GDM1 (cell line): ENCODE measurements around the gene DLG2.

ENCODE experiments used
- DNase-seq: peaks from one replicate; lab custom pipeline; 2025; lab: John Stamatoyannopoulos, UW

The DLG2 gene

DNA sequence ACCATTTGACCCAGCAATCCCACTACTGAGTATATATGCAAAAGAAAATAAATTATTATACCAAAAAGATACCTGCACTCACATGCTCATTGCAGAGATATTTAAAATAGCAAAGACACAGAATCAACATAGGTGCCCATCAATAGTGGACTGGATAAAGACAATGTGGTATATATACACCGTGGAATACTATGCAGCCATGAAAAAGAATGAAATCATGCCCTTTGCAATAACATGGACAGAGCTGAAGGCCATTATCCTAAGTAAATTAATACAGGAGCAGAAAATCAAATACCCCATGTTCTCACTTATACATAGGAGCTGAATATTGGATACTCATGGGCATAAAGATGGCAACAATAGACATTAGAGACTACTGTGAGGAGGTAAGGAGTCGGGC is 68.7 kb downstream of the DLG2 start:
- no peak for DNase-seq

DNA sequence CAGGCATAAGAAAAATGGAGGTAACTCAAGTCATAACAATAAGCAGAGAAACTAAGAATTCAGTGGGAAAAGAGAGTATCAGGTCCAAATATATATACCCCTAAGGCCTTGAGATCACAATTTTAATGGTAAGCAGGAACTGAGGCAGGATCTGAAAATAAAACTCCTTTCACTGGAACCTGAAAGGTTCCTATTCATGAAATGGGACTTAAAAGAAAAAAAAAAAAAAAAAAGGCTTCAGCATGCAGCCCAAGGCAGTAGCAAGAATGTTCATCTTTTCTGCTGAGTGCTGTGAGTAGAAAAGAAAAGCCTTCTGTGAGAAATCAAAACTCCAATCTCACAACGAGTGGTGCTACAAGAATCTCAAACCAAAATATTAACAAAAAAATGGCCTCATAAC is 75.3 kb downstream of the DLG2 start:
- DNase-seq, result no peak

DNA sequence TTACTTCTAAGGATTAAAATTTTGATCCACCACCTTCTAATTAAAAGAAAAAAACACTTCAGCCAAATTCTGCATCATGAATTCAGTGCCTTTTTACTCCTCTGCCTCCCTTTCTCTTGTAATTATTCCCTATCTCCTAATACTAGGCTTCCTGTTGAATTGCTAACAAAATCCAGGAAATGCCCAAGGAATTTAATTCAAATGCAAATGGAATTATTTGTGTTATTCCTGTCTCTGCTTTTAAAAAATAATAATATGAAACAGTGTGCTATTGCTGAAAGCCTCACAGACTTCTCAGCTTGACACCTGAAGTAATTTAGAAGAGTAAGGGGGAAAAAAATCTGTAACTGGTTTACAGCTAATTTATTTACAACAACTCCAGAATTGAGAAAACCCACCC is 85.5 kb downstream of the DLG2 start:
- DNase-seq, result no peak

DNA sequence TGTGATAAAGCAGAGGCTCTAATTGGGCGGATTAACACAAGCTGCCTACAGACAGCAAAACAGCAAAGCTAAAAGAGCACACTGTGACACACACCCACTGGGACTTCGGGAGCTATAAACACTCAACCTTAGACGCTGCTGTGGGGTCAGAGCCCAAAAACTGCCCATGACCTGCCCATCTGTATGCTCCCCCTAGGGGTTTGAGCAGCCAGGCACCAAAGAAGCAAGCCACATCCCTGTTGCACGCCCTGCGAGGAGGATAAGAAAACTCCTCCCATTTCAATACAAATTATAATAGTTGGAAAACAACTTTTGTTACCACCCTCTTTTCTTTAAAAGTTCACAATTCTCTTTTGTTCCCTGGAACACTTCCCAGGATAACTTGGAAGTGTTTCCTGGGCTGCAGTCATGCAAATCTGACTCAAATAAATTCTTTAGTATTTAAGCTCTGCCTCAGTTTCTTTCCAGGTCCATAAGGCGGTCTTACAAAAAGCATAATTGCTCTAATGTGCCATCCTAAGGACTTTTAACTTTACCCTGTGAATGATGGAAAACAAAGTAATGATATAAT is 86.4 kb downstream of the DLG2 start:
- DNase-seq, result no peak

DNA sequence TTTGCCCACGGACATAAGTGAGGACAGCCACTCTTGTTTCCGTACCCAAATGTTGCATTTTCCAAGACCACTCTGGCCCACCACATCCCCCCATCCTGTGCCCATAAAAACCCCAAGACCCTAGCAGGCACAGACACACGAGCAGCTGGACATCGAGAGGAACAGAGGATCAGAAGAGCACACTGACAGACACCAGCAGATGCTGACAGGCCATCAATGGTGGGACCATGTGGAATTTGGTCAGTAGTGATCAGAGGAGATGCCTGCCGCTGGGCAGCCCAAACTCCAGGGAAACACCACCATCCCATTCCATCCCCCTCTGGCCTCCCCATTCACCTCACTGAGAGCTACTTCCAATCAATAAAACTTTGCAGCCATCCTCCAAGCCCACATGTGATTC is 87.0 kb downstream of the DLG2 start:
- no peak for DNase-seq

DNA sequence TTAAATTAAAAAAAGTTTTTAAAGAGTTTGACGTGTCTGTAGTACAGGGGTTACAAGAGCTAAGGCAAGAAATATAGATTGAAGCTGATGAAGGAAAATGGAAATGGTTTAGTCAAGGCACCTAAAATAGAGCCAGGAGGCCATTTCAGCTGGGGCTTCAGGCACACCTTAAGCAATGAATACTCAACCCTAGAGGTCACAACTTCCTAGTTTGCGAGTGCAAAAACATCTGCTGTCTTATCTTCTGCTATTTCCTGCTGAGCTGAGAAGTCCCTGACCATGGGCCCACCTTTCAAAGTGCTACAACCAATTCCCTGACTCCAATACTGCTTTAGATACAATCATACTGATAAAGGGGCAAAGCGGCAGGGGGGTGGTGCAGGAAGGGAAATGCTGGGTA is 87.4 kb downstream of the DLG2 start:
- no peak for DNase-seq

DNA sequence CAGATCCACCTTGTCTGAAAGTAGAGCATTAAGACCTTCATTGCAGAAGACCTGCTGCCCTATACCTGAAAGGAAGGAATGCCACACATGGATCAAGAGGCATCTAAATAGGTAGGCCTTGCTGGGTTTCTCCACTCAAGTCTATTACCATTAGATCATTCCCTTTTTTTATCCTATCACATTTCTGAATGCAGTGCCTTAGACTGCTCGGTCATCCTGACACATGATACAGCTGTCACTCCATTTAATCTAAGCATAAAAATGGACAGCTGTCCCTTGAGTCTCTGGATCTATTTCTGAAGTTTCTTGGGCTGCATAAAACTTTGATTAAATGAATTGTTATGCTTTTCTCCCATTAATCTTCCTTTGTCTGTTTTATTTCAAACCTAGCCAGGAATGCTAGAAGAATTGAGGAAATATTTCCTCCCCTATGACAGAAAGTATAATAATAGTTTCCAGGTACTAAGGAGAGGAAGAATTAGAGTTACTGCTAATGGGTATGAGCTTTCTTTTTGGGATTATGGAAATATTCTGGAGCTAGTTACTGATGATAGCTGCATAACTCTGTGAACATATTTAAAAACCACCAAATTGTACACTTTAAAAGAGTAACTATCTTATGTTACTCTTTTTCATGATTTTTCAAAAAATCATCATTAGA is 88.0 kb downstream of the DLG2 start:
- no peak for DNase-seq

DNA sequence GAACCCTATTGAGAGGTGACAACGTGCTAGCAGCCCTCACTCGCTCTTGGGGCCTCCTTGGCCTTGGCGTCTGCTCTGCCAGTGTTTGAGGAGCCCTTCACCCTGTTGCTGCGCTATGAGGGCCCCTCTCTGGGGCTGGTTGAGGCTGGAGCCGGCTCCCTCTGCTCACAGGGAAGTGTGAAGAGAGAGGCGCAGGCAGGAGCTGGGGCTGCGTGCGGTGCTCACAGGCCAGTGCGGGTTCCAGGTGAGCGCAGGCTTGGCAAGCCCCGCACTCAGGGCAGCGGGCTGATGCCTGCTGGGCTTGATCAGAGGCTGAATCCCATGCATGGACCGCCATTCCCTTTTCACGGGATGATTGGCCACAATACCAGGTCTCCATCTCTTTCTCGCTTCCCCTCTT is 90.7 kb downstream of the DLG2 start:
- DNase-seq, result no peak

DNA sequence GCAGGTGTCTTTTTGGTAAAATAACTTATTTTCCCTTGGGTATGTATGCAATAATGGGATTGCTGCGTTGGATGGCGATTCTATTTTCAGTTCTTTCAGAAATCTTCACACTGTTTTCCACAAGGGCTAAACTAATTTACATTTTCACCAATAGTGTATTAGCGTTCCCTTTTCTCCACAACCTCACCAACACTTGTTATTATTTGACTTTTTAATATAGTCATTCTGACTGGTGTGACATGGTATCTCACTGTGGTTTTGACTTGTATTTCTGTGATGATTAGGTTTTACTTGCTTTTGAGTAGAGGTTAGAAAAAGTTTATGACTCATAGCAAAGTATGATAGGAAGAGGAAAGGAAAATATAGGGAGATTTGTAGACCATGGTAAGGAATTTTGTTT is 92.3 kb downstream of the DLG2 start:
- no peak for DNase-seq

DNA sequence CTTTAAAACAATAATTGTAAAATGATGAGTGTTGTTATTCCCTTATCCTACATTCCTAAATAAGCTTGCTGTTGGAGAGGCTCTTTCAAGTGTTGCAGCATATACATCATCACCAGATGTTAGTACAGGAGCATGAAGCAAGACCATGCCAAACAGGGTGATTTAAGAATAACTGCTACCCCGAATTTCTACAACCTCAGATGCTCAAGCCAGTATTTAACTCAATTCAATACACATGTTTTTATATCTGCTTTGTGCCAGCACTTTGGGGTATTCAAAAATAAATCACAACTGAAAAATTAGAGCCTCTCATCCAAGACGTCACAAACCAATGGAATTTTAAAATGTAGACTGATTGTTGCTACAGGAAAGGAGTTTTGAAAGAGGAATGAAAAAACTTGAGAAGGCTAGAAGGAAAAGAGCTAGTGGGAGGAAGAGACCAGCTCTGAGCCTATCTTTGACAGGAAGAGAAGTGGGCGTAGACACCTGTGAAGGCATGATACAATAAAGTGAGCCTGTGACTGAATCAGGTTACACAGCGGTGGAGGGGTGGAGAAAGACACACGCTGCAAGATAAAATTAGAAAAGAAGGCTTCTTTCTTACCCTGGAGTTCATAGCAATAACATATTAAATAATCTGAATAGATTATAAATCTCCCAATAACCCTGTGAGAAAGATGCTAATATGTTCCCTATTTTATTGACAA is 95.8 kb downstream of the DLG2 start:
- no peak for DNase-seq

DNA sequence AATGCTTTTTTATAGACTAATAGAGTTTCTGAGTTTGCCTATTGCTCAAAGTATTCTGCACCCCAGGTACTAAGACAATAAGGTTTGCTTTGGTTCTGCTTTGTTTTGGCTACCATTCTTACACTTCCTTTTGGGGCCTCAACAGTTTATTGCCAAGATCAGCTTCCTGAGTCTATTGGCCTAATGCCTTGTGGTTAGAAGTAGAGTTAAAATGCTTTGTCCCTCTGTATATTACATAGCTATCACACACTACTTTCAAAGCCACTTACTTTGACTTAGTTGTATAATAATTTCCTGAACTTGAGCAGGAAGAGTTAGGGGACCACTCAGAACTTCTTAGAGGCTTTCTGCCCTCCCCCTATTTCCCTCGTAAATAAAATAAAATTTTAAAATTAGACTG is 96.5 kb downstream of the DLG2 start:
- DNase-seq, result no peak

DNA sequence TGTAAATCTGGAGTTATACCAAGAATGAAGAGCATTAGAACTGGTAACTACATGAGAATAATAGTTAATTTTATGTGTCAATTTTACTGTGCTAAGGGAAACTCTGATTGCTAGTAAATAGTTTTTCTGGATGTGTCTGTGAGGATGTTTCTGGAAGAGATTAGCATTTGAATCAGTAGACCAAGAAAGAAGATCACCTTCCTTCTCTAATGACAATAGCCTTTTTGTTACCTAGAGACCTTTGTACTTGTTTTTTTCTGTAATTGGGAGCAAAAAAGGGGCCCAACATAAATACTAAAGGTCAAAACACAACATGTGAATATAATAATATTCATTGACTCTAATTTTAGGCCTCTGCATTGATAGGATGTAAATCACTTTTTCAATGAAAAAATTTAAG is 100.6 kb downstream of the DLG2 start:
- DNase-seq, result no peak

DNA sequence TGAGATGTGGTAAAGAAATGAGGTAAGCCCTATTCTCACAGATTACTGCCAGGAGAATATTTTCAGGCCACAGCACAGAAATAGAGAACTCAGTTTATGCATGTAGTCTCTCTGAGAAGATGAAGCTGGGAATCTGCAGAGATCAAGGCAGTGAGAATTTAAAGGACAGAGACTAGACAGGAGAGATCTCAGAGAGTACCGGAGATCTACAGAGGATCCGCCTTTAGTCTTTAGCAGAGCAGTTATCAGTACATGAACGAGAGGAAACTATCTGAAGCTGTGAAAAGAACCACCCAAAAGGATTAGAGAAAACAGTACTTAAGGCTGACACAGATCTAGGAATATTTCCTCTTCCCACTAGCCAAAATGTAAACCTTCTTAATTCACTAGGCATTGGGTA is 101.5 kb downstream of the DLG2 start:
- DNase-seq, result no peak

DNA sequence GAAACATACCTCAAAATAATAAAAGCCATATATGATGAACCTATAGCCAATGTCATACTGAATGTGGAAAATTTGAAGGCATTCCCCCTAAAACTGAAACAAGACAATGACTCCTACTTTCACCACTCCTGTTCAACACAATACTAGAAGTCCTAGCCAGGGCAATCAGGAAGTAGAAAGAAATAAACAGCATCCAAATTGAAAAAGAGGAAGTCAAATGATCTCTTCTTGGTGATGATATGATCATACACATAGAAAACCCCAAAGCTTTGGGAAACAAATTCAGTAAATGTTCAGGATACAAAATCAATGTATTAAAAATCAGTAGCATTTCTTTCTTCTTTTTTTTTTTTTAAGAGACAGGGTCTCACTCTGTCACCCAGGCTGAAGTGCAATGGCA is 109.9 kb downstream of the DLG2 start:
- no peak for DNase-seq

DNA sequence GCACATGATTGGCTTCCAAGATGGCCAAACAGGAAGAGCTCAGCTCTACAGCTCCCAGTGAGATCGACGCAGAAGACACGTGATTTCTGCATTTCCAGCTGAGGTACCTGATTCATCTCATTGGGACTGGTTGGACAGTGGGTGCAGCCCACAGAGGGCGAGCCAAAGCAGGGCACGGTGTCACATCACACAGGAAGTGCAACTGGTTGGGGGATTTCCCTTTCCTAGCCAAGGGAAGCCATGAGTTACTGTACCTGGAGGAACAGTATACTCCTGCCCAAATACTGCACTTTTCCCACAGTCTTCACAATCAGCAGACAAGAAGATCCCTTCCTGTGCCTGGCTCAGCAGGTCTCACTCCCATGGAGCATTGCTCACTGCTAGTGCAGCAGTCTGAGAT is 131.2 kb downstream of the DLG2 start:
- no peak for DNase-seq

DNA sequence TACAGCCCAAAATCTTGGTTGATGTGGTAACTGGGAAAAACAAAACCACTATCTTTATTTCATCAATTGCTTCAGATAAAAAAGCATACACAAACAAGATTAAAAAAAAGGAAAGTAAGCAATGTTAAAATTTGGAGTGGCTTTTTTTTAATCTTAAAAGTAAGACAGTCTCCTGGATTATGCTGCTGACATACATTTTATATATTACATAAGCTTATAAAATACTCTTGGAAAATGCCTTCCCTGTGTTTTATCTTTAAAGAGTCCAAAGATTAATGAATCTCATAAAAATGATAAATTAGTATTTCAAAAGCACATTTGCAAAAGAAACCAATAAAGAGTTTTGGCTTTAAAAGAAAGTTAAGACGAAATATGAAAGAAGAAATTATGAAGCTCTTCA is 132.7 kb downstream of the DLG2 start:
- DNase-seq, result no peak

DNA sequence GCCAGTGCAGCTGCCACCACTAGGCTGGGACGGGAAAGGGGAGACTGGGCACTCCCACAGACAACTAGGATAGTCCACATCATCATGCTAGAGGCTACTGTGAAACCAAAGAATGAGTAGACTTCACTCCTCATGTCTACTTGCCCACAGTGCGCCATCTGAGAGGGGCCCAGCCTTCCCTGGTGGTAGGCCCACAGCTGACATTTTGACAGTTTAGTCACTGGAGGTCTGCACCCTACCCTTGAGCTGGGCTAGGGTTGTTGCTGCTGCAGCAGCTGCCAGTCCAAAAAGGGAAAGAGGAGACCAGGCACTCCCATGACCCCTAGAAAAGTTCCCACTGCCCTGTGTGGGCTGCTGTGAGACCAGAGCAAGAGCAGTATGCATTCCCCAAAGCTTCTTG is 141.2 kb downstream of the DLG2 start:
- DNase-seq, result no peak

DNA sequence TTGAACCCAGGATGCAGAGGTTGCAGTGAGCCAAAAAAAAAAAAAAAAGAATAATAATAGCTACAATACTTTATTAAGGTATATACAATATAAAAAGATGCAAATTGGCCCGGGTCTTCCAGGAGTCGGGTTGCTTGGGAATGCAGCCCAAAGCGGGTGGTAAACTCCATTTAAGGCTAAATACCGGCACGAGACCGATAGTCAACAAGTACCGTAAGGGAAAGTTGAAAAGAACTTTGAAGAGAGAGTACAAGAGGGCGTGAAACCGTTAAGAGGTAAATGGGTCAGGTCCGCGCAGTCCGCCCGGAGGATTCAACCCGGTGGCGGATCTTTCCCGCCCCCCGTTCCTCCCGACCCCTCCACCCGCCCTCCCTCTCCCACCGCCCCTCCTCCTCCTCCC is 143.3 kb downstream of the DLG2 start:
- no peak for DNase-seq

DNA sequence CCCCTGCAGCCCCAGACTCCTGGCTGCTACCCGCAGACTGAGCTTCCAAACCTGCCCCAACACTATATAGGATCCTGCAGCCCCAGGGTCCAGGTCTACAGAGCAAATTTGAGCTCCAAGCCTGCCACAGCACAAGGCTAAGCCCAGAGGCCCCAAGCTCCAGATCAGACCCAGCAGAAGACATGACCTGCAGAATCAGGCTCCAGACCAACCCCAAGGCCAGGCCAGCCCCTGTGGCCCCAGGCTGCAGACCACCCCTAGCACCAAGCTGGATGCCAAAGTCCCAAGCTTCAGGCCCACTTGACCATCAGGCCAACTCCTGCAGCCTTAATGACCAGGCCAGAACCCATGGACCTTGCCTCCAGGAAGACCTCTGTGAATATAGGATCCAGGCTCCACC is 145.3 kb downstream of the DLG2 start:
- DNase-seq, result no peak

DNA sequence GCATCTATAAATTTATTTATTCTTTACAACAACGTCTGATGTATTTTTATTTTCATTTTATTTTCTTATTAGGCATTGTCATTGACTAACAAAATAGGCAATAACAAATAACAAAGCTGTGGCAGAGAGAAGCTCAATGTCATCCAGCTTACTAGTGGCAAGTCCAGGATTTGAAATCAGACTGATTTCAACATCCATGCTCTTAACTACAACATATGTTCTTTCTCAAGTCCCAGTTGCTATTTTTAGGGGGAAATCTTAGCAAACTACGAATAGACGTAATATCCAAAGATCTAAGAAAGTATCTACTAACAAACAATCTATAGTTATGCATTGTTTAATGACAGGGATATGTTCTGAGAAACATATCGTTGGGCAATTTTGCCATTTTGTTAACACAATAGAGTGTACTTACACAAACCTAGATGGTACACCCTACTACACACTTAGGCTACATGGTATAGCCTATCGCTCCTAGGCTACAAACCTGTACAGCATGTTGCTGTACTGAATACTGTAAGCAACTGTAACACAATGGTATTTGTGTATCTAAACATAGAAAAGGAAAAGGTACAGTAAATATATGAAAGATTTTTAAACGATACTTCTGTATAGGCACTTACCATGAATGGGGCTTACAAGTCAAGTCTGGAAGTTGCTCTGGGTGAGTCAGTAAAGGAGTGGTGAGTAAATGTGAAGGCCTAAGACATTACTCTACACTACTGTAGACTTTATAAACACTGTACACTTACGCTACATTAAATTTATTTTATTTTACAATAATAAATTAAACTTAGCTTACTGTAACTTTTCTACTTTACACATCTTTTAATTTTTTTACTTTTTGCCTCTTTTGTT is 151.3 kb downstream of the DLG2 start:
- no peak for DNase-seq

DNA sequence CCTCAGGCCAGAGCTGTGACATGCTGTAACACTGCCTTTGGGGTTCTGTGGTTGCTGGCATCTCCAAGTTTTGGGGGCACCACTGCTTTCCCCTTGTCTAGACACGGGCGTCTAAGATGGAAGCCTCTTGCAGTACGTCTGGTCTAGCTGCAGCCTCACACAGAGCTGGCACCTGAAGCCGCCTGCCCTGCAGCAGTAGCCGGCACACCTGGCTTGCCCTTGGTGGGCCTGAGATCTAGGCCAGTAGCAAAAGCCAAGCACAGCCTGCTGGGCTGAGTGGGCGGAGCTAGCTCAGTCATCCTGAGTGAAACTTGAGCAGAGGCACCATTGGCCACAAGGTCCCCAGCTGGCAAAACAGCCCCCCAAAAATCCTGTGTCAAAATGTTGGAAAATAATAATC is 154.2 kb downstream of the DLG2 start:
- DNase-seq, result no peak

DNA sequence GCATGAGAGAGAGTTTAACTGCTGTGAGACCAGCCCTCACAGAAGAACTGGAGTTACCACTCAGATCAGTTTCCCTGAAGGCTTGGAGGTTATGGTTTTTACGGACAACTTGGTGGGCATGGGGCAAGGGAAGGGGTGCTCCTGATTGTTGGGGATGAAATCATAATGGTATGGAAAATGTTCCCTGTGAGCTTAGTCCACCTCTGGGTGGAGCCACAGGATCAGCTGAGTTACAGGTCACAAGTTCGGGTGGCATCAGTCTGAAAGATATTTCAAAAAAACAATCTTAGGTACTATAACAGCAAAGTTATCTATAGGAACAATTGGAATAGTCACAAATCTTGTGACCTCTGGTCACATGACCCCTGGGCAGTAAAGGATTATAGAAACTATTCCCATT is 162.9 kb downstream of the DLG2 start:
- DNase-seq, result no peak

DNA sequence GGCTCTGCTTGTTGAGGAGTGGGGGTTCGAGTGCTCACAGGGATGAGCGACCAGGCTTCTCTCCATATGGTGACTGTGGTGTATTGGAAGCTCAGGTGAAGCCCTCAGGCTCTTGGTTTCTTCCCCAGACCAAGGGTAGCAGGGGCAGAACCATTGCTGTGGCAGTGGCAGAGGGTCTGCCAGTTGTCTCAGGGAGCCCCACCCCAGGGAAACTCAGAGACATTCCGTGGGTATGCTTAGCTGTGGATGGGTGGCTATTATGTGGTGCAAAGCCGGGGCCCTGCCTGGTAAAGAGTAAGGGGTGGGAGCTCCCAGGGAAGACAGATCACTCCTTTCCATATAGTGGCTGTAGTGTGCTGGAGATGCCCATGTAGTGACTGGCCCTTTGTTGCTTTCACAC is 167.8 kb downstream of the DLG2 start:
- no peak for DNase-seq
